A549 treated with CORT108297 at 1 μM for 4 hours (cell line): Measurements from ENCODE around the gene ZFP69B. TPM values are rescaled to one million over a fixed set of nuclear protein-coding genes. Genes with fewer than 3 reads are reported as not detected.

Experiments used
- total RNA-seq: library from RNA; stranded (reverse); fragments of 200-300 nt; extraction: Qiagen RNA extraction; gene quantifications from 5 replicates; pipeline ENCODE4 v1.2.3, GENCODE V29; 2022

Gene ZFP69B
- 1.3 to 2.1 TPM (median 1.9 TPM) in 5 replicates for total RNA-seq

DNA sequence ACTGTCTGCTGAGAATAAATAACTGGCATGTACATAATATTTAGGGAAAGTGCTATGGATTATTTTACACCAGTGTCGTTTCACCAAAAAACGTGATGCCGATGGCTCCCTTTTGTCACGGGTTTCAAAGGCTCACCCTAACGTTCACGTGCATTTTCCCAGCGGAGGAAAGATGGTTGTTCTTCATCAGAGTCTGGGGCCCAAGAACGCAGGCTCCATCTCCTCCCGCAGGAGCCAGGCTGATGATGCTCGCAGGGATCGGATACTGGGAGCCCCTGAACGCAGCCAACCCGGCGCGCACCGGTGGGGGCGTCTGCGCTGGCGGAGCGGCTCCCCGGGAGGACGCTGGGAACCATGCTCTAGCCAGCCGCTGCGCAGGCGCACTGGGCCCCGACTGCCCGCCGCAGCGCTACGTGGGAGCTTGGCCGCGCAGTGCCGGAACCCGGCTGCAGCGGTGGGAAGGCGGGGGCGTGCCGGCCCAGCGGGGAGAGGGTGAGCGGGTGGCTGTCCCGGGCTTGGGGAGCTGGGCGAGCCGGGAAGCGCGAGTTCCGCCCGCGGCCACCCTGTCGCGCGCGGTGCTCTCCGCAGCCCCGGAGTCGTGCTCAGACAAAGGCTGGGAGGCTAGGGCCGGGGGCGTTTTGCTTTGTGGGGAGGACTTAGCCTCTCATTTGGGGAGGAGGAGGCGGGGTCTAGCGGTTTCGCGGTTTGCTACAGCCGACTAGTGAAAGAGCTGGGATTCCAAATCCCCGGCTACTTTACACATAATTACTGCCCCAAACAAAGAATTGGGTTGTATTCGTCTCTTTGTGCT, at the start of gene ZFP69B:
ZFP69B (plus strand) TSS at position 793 of the 811 bp plus-strand sequence. CDS start 486 bp downstream, outside the sequence.

DNA sequence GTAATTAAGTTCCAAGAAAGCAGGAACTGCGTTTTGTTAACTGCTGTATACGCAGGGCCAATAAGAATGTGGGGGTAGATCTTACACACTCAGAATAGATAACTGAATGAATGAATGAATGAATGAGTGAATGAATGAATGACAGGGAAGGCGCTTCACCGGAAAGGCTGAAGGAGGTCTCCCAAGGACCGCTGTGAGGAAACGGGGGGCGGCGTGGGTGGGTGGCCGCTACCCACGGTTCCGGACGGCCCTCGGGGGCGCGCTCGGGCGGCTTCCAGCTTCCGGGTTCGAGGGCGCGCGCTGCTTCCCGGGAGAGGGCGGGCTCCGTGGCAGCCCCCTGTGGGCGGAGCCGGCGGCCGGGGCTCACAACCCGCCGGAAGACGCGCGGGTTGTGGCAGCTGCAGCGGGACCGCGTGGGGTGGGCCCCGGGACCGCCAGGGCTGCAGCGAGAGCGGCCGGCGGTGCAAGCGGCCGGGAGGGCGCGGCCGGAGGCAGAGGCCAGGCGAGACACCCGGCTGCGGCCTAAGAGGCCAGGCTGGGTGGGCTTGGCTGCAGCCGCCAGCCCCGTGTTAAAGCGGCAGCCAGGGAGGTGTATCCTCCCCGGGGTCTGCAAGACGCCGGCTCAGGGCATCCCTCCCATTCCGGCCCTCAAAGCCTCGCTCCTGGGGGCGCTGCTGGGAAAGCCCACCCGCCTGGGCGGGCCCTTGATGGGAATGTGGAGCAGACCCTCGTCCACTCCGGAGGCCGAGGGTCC, 26.8 kb downstream of the ZFP69B start, which contains the start of gene ZFP69:
ZFP69 (plus strand) TSS at position 367 of the 754 bp plus-strand sequence. CDS start 2,072 bp downstream, outside the sequence.

DNA sequence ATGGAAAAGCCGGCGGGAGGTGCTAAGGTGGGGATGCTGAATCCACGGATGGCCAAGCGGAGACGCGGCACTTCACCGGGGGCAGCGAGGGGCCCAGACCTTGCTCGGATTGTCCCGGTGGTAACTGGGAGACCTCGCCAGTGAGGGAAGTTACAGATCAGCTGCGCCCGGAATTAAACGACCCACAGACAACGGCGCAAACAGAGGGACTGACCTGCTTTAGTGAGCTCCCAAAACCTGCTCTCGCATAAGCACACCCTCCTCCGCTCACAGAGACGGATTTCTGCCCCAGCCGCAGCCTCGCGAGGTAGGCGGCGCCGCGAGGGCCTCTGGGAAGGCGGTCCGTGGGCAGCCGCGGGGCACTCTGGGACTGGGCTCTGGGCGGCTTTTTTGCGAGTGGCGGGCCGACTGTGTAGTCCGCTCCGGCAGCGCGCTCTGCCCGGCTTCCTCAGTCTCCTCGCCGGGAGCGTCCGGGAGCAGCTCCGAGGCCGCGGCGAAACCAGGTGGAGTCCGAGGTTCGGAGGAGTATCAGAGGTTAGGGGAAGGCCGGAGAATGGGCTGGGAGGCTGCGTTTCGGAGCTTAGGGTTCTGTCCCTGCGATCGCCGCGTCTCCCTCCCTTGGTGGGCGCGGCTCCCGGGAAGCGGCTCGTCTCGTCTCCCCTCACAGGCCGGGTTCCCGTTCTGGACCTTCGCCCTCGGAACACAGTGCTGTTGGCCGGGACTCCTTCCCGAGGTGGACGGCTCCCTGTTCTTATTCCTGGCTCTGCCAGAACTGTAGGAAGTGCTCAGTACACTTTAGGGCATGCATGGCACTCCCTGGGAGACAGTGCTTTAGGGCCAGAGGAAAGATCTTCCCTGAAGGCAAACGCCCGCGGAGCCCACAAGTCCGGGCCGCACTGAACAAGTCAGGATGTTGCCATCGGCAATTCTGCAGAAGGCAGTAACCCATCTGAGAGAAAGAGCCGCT, 58.4 kb downstream of the ZFP69B start, which contains the start of gene EXO5:
EXO5 (plus strand) TSS at position 393 of the 967 bp plus-strand sequence. CDS start 5,778 bp downstream, outside the sequence.

Other genes starting within 250 kb of the ZFP69B start
- gene TMCO2, start 202.5 kb upstream of the ZFP69B start, total RNA-seq: not detected in 5 replicates
- 36.9 to 45.8 TPM (median 37.7 TPM) in 5 replicates for gene ZMPSTE24, start 192.2 kb upstream of the ZFP69B start, total RNA-seq
- gene COL9A2, start 133.2 kb upstream of the ZFP69B start, total RNA-seq: 0.09 to 0.39 TPM (median 0.36 TPM) in 5 replicates
- 9.4 to 11.1 TPM (median 9.5 TPM) in 5 replicates for gene SMAP2, start 76.7 kb upstream of the ZFP69B start, total RNA-seq
- not detected in 5 replicates for gene ZFP69, start 26.8 kb downstream of the ZFP69B start, total RNA-seq
- gene EXO5, start 58.3 kb downstream of the ZFP69B start, total RNA-seq: 3.9 to 4.8 TPM (median 4.4 TPM) in 5 replicates
- 1.8 to 2.4 TPM (median 2.1 TPM) in 5 replicates for gene ZNF684, start 81.2 kb downstream of the ZFP69B start, total RNA-seq
- 0.61 to 1.3 TPM (median 1.0 TPM) in 5 replicates for gene RIMS3, start 215.2 kb downstream of the ZFP69B start, total RNA-seq
- 37.0 to 40.6 TPM (median 39.8 TPM) in 5 replicates for gene NFYC, start 241.2 kb downstream of the ZFP69B start, total RNA-seq